GM18951 (cell line): ENCODE data around the gene COLEC11.
"Not testable (repeated sequence)": the region's sequence is repeated elsewhere in the genome, so short reads cannot be mapped to it uniquely, and the experiment has no call there.

Experiments used
- POLR2A ChIP-seq: IDR thresholded peaks from 4 replicates; pipeline ENCODE4 v1.6.1; 2011; ENCODE audit warnings: mild to moderate bottlenecking; ENCODE audit not compliant: insufficient read length, insufficient read depth; ENCODE audit errors: extremely low read depth
- in situ Hi-C: fragments of 300-500 bp; cut with MboI; formaldehyde crosslinking; loops from one replicate; pipeline ENCODE4 v1.12.0; 2022; ENCODE audit warnings: low sequenced_read_pairs, mixed read lengths, inconsistent platforms; ENCODE audit not compliant: unreplicated experiment

Gene COLEC11

DNA sequence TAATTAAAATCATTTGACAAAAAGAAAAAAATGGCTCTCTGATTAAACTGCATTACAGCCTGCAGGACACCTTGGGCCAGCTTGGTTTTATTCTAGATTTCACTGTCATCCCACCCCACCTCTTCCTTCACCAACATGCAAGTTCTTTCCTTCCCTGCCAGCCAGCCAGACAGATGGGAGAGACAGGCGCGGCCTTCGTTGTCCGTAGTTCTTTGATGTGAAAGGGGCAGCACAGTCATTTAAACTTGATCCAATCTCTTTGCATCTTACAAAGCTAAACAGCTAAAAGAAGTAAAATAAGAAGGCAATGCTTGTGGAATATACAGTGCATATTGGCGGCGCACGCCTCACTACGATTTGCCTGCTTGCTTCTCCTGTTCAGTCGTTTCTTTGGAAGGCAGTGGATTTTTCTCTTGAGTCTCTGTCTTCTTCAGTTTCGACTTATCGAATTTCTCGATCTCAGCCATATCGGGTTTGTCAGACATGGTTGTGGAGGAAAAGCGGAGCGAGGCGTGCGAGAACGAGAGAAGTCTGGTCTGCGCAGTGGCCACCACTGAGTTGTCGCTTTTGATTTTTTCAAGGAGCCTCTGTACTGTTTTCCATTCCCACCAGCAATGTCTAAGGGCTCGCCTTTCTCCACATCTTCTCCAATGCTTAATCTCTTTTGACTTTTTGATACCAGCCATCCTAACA is 22.4 kb downstream of the COLEC11 start:
- no peak for TF ChIP-seq POLR2A
- in situ Hi-C loops, result no loop called here

GRCh38 chr2:3618367-3618766 is 23.5 kb downstream of the COLEC11 start:
- in situ Hi-C loops, result no loop called here
- no peak for TF ChIP-seq POLR2A

GRCh38 chr2:3619033-3619432 is 24.1 kb downstream of the COLEC11 start:
- in situ Hi-C loops, result no loop called here
- TF ChIP-seq POLR2A, result no peak

- in situ Hi-C loops, result not testable (repeated sequence)
These were observed 24.7 kb downstream of the COLEC11 start for GRCh38 chr2:3619661-3620060.

- no peak for TF ChIP-seq POLR2A
- in situ Hi-C loops, result no loop called here
These were observed 25.9 kb downstream of the COLEC11 start for GRCh38 chr2:3620834-3621233.

DNA sequence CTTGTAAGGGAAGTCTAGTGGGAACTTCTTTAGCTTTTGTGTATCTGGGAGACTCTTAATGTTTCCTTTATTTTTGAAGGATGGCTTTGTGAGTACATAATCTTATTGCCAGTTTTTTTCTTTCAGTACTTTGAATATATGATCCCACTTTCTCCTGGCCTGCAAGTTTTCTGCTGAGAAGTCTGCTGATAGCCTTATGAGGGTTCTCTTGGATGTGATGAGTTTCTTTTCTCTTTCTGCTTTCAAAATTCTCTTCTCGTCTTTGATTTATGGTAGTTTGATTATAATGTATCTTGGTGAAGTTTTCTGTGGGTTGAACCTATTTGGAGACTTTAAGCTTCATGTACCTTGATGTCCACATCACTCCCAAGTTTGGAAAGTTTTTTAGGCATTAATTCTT is 28.1 kb downstream of the COLEC11 start:
- in situ Hi-C loops, result no loop called here
- no peak for TF ChIP-seq POLR2A

GRCh38 chr2:3624059-3624794 is 29.3 kb downstream of the COLEC11 start:
- TF ChIP-seq POLR2A, result no peak
- in situ Hi-C loops, result no loop called here

- in situ Hi-C loops, result no loop called here
- no peak for TF ChIP-seq POLR2A
These were observed 30.3 kb downstream of the COLEC11 start for GRCh38 chr2:3625186-3625585.

- in situ Hi-C loops, result no loop called here
These were observed 31.4 kb downstream of the COLEC11 start for GRCh38 chr2:3626118-3626811.

DNA sequence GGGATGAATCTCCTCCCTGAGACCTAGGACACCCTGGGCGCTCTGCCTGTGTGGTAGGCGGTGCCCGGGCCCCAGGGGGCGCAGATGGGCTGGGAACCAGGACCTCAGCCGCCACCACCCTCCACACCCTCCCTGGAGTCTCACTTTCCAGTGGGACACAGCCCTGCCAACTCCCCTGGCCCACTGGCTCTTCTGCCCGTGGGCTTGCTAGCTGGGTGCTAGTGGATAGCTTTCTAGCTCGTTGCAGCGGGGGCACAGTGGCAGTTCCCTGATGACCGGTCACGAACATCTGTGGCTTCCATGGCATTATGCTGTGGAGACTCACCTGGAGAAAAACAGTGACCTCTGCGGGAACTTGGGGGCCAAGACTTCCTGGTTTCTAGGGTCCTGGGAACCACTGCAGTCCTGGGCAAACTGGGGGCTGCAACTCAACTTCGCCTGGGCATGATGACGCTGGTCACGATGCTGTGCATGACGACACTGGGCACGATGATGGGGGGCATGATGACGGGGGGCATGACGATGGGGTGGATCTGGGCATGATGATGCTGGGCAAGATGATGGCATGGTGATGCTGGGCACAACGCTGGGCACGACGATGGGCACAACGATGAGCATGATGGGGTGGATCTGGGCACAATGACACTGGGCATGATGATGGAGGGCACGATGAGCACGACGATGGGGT is 32.0 kb downstream of the COLEC11 start:
- in situ Hi-C loops, result no loop called here
- TF ChIP-seq POLR2A, result no peak

More at GRCh38 chr2:3626118-3626811, 31.4 kb downstream of the COLEC11 start:
- TF ChIP-seq POLR2A, result no peak

DNA sequence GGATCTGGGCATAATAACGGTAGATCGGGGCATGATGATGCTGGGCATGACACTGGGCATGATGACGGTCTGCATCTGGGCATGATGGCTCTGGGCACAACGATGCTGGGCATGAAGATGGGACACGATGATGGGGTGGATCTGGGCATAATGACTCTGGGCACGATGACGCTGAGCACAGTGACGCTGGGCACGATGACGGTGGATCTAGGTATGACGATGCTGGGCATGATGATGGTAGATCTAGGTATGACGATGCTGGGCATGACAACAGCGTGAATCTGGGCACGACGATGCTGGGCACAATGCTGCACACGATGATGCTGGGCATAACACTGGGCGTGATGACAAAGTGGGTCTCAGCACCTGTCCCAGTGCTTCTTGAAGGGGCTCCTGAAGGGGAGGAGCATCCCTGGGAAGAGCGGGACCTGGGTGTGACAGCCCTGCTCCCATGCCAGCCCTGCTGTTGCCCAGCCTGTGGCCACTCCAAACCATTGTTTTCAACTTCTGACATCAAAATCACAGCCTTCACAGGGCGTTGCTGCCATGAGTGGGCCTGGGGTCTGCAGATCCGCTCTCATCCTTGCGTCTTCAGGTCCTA is 32.7 kb downstream of the COLEC11 start:
- TF ChIP-seq POLR2A, result no peak
- in situ Hi-C loops, result no loop called here

DNA sequence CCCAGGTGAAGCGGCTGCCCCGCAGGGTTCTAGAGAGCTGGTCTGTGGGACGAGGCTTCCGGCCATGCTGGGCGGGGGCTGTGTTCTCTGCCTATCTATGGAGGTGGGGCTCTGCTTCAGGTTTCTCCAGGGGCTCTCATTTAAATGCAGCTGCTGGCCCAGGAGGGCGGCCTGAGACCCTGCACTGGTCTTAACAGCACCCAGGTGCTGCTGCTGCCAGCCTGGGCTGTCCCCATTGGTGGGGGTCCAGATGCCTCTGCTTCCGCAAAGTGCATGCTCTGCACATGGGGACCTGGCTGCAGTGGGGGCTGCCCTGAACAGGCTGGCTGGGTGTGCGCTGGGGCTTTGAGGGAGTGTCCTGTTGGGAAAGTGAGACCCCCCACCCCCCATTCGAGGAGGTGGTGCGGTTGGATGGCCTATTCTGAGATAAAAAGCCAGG is 33.3 kb downstream of the COLEC11 start:
- in situ Hi-C loops, result no loop called here
- TF ChIP-seq POLR2A, result no peak

- TF ChIP-seq POLR2A, result no peak
- in situ Hi-C loops, result no loop called here
These were observed 33.9 kb downstream of the COLEC11 start for GRCh38 chr2:3628800-3629199.
